Esophagus (tissue), 2 donors: ENCODE results near the gene MPC1. TPM values are rescaled to one million over a fixed set of nuclear protein-coding genes. Genes with fewer than 3 reads are reported as not detected.
"Not testable (repeated sequence)": the region's sequence is repeated elsewhere in the genome, so short reads cannot be mapped to it uniquely, and the experiment has no call there.

ENCODE experiments used
- H3K27ac ChIP-seq, 2 donors: one replicate each; pipeline ENCODE4 v1.5.1; 2013; ENCODE audit warnings: low read depth in 2 of 2, mild to moderate bottlenecking in 2 of 2, inconsistent platforms in 1 of 2, low read length in 1 of 2, moderate library complexity in 1 of 2
- H3K27me3 ChIP-seq, 2 donors: one replicate each; pipeline ENCODE4 v1.6.1; 2013; ENCODE audit warnings: low read length in 2 of 2, control low read depth in 1 of 2, mild to moderate bottlenecking in 1 of 2; ENCODE audit not compliant: insufficient read depth in 2 of 2, control insufficient read depth in 1 of 2
- H3K36me3 ChIP-seq, 2 donors: one replicate each; pipeline ENCODE4 v1.6.1; 2013; ENCODE audit warnings: low read length in 1 of 2; ENCODE audit not compliant: control insufficient read depth in 2 of 2, insufficient read depth in 2 of 2
- H3K4me1 ChIP-seq, 2 donors: one replicate each; pipeline ENCODE4 v1.6.1; 2013; ENCODE audit warnings: low read length in 1 of 2; ENCODE audit not compliant: control insufficient read depth in 2 of 2, insufficient read depth in 2 of 2
- H3K4me3 ChIP-seq, 2 donors: one replicate each; pipeline ENCODE4 v1.5.1; 2013; ENCODE audit warnings: low read length in 2 of 2, mild to moderate bottlenecking in 2 of 2, low read depth in 1 of 2, moderate library complexity in 1 of 2
- H3K9me3 ChIP-seq, 2 donors: one replicate each; pipeline ENCODE4 v1.6.1; 2013; ENCODE audit warnings: mild to moderate bottlenecking in 2 of 2, low read depth in 1 of 2, low read length in 1 of 2, moderate library complexity in 1 of 2; ENCODE audit not compliant: control insufficient read depth in 2 of 2, insufficient read depth in 1 of 2
- WGBS, 2 donors: extraction: QIAGEN DNeasy Blood & Tissue Kit; methylation state at CpG; one replicate each; pipeline ENCODE4 v1.1.7; 2013; 5-methylcytosine and 5-hydroxymethylcytosine counted together
- polyA plus RNA-seq, 2 donors: library from polyadenylated mRNA; stranded (reverse); fragments of 200-250 nt; gene quantifications; one replicate each; pipeline ENCODE4 v1.2.3, GENCODE V29; 2013
- donor health status: healthy with polysubstance abuse.
- donor health status: Bipolar disorder and iron deficiency.

The MPC1 gene
- polyA plus RNA-seq, 2 donors = 53.0 to 65.5 TPM

- no peaks in the 10 kb centered on the region for H3K36me3 ChIP-seq
- H3K9me3 ChIP-seq = no peaks in the 10 kb centered on the region
- no peak overlapping the region for H3K27ac ChIP-seq
- H3K4me3 ChIP-seq = no peak overlapping the region
- WGBS, 2 donors = 75 to 81% methylated on average over 6 of the region's 6 CpGs
- H3K4me1 ChIP-seq = no peaks in the 10 kb centered on the region
- H3K27me3 ChIP-seq = no peaks in the 10 kb centered on the region
These were observed 13.0 kb upstream of the MPC1 start for GRCh38 chr6:166395778-166396177.

GRCh38 chr6:166395351-166395750, 12.6 kb upstream of the MPC1 start:
- H3K36me3 ChIP-seq = no peaks in the 10 kb centered on the region
- WGBS, 2 donors = 67 to 70% methylated on average over 6 of the region's 6 CpGs

GRCh38 chr6:166394036-166394892, 11.5 kb upstream of the MPC1 start:
- Histone ChIP-seq H3K9me3 (no peaks in the 10 kb centered on the region), H3K36me3 (no peaks in the 10 kb centered on the region), H3K4me3 (no peak overlapping the region), H3K4me1 (no peaks in the 10 kb centered on the region), H3K27me3 (no peaks in the 10 kb centered on the region), H3K27ac (no peak overlapping the region)
- WGBS, 2 donors = 68 to 77% methylated on average over 10 of the region's 10 CpGs

More at GRCh38 chr6:166395351-166395750, 12.6 kb upstream of the MPC1 start:
- Histone ChIP-seq H3K27ac (no peak overlapping the region), H3K9me3 (no peaks in the 10 kb centered on the region), H3K4me1 (no peaks in the 10 kb centered on the region), H3K4me3 (no peak overlapping the region), H3K27me3 (no peaks in the 10 kb centered on the region)

- Histone ChIP-seq H3K4me1 (no peaks in the 10 kb centered on the region), H3K36me3 (no peaks in the 10 kb centered on the region), H3K9me3 (no peaks in the 10 kb centered on the region), H3K27ac (no peak overlapping the region), H3K4me3 (no peak overlapping the region), H3K27me3 (no peaks in the 10 kb centered on the region)
- WGBS, 2 donors = 70 to 91% methylated on average over 23 to 27 of the region's 27 CpGs
These were observed 10.7 kb upstream of the MPC1 start for GRCh38 chr6:166393535-166393823.

- not testable (repeated sequence) for H3K27me3 ChIP-seq, H3K4me1 ChIP-seq
- 75 to 90% methylated on average over 28 to 30 of the region's 30 CpGs for WGBS, 2 donors
These were observed 10.2 kb upstream of the MPC1 start for GRCh38 chr6:166392755-166393534.

GRCh38 chr6:166389119-166389518, 6.4 kb upstream of the MPC1 start:
- Histone ChIP-seq H3K27ac (no peak overlapping the region), H3K36me3 (no peaks in the 10 kb centered on the region), H3K4me3 (no peak overlapping the region), H3K9me3 (no peaks in the 10 kb centered on the region), H3K4me1 (no peaks in the 10 kb centered on the region), H3K27me3 (no peaks in the 10 kb centered on the region)
- 51 to 56% methylated on average over 3 of the region's 3 CpGs for WGBS, 2 donors

More at GRCh38 chr6:166392755-166393534, 10.2 kb upstream of the MPC1 start:
- H3K9me3 ChIP-seq, H3K4me3 ChIP-seq, H3K36me3 ChIP-seq, H3K27ac ChIP-seq: not testable (repeated sequence)

GRCh38 chr6:166388290-166389004, 5.7 kb upstream of the MPC1 start:
- Histone ChIP-seq H3K27ac (no peak overlapping the region), H3K27me3 (no peaks in the 10 kb centered on the region), H3K36me3 (no peaks in the 10 kb centered on the region), H3K4me1 (no peaks in the 10 kb centered on the region), H3K9me3 (no peaks in the 10 kb centered on the region), H3K4me3 (no peak overlapping the region)
- 91% methylated on average over 13 of the region's 13 CpGs for WGBS, 2 donors

GRCh38 chr6:166387642-166388289, 5.0 kb upstream of the MPC1 start:
- H3K27ac ChIP-seq = no peak overlapping the region
- no peaks in the 10 kb centered on the region for H3K27me3 ChIP-seq
- H3K4me3 ChIP-seq = no peak overlapping the region
- WGBS, 2 donors = 73 to 75% methylated on average over 5 of the region's 5 CpGs
- no peaks in the 10 kb centered on the region for H3K36me3 ChIP-seq
- no peaks in the 10 kb centered on the region for H3K4me1 ChIP-seq
- H3K9me3 ChIP-seq = no peaks in the 10 kb centered on the region

- not testable (repeated sequence) for H3K27ac ChIP-seq, H3K27me3 ChIP-seq, H3K36me3 ChIP-seq, H3K4me3 ChIP-seq, H3K4me1 ChIP-seq, H3K9me3 ChIP-seq
- 93 to 95% methylated on average over 9 of the region's 9 CpGs for WGBS, 2 donors
These were observed 4.4 kb upstream of the MPC1 start for GRCh38 chr6:166387098-166387497.
